CD4-positive, alpha-beta T cell treated with Interleukin-12 subunit alpha and Interleukin-12 subunit beta, for 1 hour (primary cell): Measurements from ENCODE around the gene EVI5L.
"Not testable (repeated sequence)": the region's sequence is repeated elsewhere in the genome, so short reads cannot be mapped to it uniquely, and the experiment has no call there.

ENCODE experiments used
- DNase-seq: peaks from one replicate; pipeline ENCODE4 v3.0.0-alpha.2; 2020

The EVI5L gene

GRCh38 chr19:7829561-7830271 lies at the start of gene EVI5L:
EVI5L (plus strand) TSS chr19:7830218; CDS start chr19:7846543, 16,325 bp downstream.
- DNase-seq = peak; percentile 100

GRCh38 chr19:7781157-7781556 lies 48.9 kb upstream of the EVI5L start:
- no peak for DNase-seq

GRCh38 chr19:7783991-7784423 lies 46.0 kb upstream of the EVI5L start:
- DNase-seq = no peak

GRCh38 chr19:7784856-7785255 lies 45.2 kb upstream of the EVI5L start:
- DNase-seq = no peak

- DNase-seq = no peak
These were observed 42.9 kb upstream of the EVI5L start for GRCh38 chr19:7787141-7787540.

- DNase-seq = no peak
These were observed 42.3 kb upstream of the EVI5L start for GRCh38 chr19:7787602-7788177.

- DNase-seq = no peak
These were observed 41.7 kb upstream of the EVI5L start for GRCh38 chr19:7788178-7788932.

GRCh38 chr19:7788933-7789323 lies 41.1 kb upstream of the EVI5L start:
- no peak for DNase-seq

- DNase-seq = peak; percentile 45
These were observed 40.6 kb upstream of the EVI5L start for GRCh38 chr19:7789447-7789846.

GRCh38 chr19:7790416-7790815 lies 39.6 kb upstream of the EVI5L start:
- DNase-seq = no peak

GRCh38 chr19:7792281-7792680 lies 37.7 kb upstream of the EVI5L start:
- DNase-seq = no peak

GRCh38 chr19:7792701-7793100 lies 37.3 kb upstream of the EVI5L start:
- DNase-seq = not testable (repeated sequence)

GRCh38 chr19:7793493-7793892 lies 36.5 kb upstream of the EVI5L start:
- DNase-seq = no peak

- no peak for DNase-seq
These were observed 34.4 kb upstream of the EVI5L start for GRCh38 chr19:7795555-7796161.

- DNase-seq = peak; percentile 77
These were observed 30.2 kb upstream of the EVI5L start for GRCh38 chr19:7799640-7800355.

- no peak for DNase-seq
These were observed 28.9 kb upstream of the EVI5L start for GRCh38 chr19:7801020-7801570.

- DNase-seq = no peak
These were observed 23.8 kb upstream of the EVI5L start for GRCh38 chr19:7806234-7806633.

GRCh38 chr19:7806876-7807275 lies 23.1 kb upstream of the EVI5L start:
- DNase-seq = no peak

GRCh38 chr19:7808108-7808507 lies 21.9 kb upstream of the EVI5L start:
- DNase-seq = no peak

GRCh38 chr19:7811989-7812388 lies 18.0 kb upstream of the EVI5L start:
- DNase-seq = no peak

GRCh38 chr19:7815325-7815724 lies 14.7 kb upstream of the EVI5L start:
- no peak for DNase-seq

- DNase-seq = not testable (repeated sequence)
These were observed 14.0 kb upstream of the EVI5L start for GRCh38 chr19:7816040-7816439.

- DNase-seq = no peak
These were observed 12.2 kb upstream of the EVI5L start for GRCh38 chr19:7817801-7818200.
